ENCODE results near the gene ERC2.

The ERC2 gene

GRCh38 chr3:55498520-55498919 is 969.7 kb downstream of the ERC2 start:
- Mint-ChIP-seq H3K4me3 (no peak overlapping the region), H3K27me3 (ENCODE audit: low read depth) (peaks cover 5% of the 10 kb centered on the region), H3K27ac (no peak overlapping the region), H3K9me3 (no peaks in the 10 kb centered on the region), H3K4me1 (no peaks in the 10 kb centered on the region), H3K36me3 (ENCODE audit: low read depth) (no peaks in the 10 kb centered on the region)
- no peak for TF ChIP-seq CTCF (IDR thresholded peaks at IDR 0.05; ENCODE audit: unreplicated experiment in 3 of 3)

GRCh38 chr3:55497250-55497649 is 971.0 kb downstream of the ERC2 start:
- H3K9me3 Mint-ChIP-seq, result no peaks in the 10 kb centered on the region
- no peak overlapping the region for H3K27ac Mint-ChIP-seq
- peaks cover 15% of the 10 kb centered on the region for H3K27me3 Mint-ChIP-seq (ENCODE audit: low read depth)
- H3K4me3 Mint-ChIP-seq, result no peak overlapping the region
- H3K36me3 Mint-ChIP-seq (ENCODE audit: low read depth), result no peaks in the 10 kb centered on the region
- H3K4me1 Mint-ChIP-seq, result no peaks in the 10 kb centered on the region
- no peak for TF ChIP-seq CTCF (IDR thresholded peaks at IDR 0.05; ENCODE audit: unreplicated experiment in 3 of 3)

- no peaks in the 10 kb centered on the region for H3K9me3 Mint-ChIP-seq
- H3K27me3 Mint-ChIP-seq (ENCODE audit: low read depth), result peaks cover 18% of the 10 kb centered on the region
- H3K36me3 Mint-ChIP-seq (ENCODE audit: low read depth), result no peaks in the 10 kb centered on the region
- no peak for TF ChIP-seq CTCF (IDR thresholded peaks at IDR 0.05; ENCODE audit: unreplicated experiment in 3 of 3)
- no peak overlapping the region for H3K4me3 Mint-ChIP-seq
- no peak overlapping the region for H3K27ac Mint-ChIP-seq
- peaks cover 18% of the 10 kb centered on the region for H3K4me1 Mint-ChIP-seq
These were observed 973.3 kb downstream of the ERC2 start for GRCh38 chr3:55494976-55495375.

- H3K27ac Mint-ChIP-seq, result peak overlapping the region in 1 of 3 experiments; percentile 17
- TF ChIP-seq CTCF (IDR thresholded peaks at IDR 0.05; ENCODE audit: unreplicated experiment in 3 of 3), result no peak
These were observed 975.3 kb downstream of the ERC2 start for GRCh38 chr3:55492976-55493375.

GRCh38 chr3:55491296-55491816 is 976.9 kb downstream of the ERC2 start:
- Mint-ChIP-seq H3K27ac (peak overlapping the region; percentile 39 to 61 (median 55)), H3K36me3 (ENCODE audit: low read depth) (no peaks in the 10 kb centered on the region), H3K4me1 (peaks cover 26% of the 10 kb centered on the region), H3K27me3 (ENCODE audit: low read depth) (peaks cover 40% of the 10 kb centered on the region), H3K9me3 (no peaks in the 10 kb centered on the region), H3K4me3 (peak overlapping the region; percentile 4 to 48 (median 8))
- no peak for TF ChIP-seq CTCF (IDR thresholded peaks at IDR 0.05; ENCODE audit: unreplicated experiment in 3 of 3)

More at GRCh38 chr3:55492976-55493375, 975.3 kb downstream of the ERC2 start:
- Mint-ChIP-seq H3K4me1 (peaks cover 26% of the 10 kb centered on the region), H3K36me3 (ENCODE audit: low read depth) (no peaks in the 10 kb centered on the region), H3K9me3 (no peaks in the 10 kb centered on the region), H3K4me3 (no peak overlapping the region), H3K27me3 (ENCODE audit: low read depth) (peaks cover 36% of the 10 kb centered on the region)

- H3K4me1 Mint-ChIP-seq, result peaks cover 26% of the 10 kb centered on the region
- H3K27ac Mint-ChIP-seq, result peak overlapping the region; percentile 71 to 98 (median 94)
- H3K27me3 Mint-ChIP-seq (ENCODE audit: low read depth), result peaks cover 40% of the 10 kb centered on the region
- H3K36me3 Mint-ChIP-seq (ENCODE audit: low read depth), result no peaks in the 10 kb centered on the region
- H3K4me3 Mint-ChIP-seq, result peak overlapping the region; percentile 72 to 94 (median 93)
- no peaks in the 10 kb centered on the region for H3K9me3 Mint-ChIP-seq
- TF ChIP-seq CTCF (IDR thresholded peaks at IDR 0.05; ENCODE audit: unreplicated experiment in 3 of 3), result no peak
These were observed 977.9 kb downstream of the ERC2 start for GRCh38 chr3:55490276-55490913.
